Measurements from ENCODE around the gene TMEM88. TPM values are rescaled to one million over a fixed set of nuclear protein-coding genes. Genes with fewer than 3 reads are reported as not detected.

The TMEM88 gene
- total RNA-seq, 1 donor from 2014 or later: 3.4 TPM

DNA sequence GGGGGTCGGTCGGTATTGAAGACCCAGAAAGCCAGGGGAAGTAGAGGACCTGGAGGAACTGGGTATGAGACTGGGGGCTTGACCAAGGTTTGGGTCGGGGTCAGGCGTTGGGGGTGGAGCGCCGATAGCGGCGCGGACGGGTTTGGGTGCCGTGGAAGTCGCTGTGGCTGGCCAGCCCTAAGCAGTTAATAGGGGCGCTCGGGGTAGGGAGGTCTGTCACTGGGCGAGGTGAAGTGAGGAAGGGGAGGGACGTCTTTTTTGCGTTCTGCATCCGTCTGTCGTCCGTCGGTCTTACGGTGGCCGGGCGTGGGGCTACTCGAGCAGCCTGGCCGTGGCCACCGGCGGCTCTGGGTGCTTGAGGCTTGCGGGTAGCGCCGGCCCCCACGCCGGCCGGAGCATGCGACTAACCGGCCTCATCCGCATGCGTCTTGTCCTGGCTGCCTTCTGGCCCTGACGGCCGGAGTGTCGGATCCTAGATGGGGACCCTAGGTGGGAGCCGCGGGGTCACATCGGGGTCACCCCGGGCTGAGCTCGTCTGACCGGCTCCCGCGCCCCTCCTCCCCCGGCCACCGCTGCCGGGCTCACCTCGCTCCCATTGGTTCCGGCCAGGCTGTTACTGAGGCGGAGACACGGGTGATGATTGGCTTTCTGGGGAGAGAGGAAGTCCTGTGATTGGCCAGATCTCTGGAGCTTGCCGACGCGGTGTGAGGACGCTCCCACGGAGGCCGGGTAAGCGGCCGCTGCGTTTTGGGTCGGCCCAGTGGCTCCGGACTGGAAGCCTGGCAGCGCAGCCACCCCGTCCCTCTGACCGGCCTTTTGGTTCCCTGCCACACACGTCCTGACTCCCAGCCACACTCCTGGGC is 10.3 kb upstream of the TMEM88 start:
- Mint-ChIP-seq H3K4me3 (ENCODE audit: unreplicated experiment) (peak overlapping the region; percentile 94), H3K27me3 (ENCODE audit: unreplicated experiment) (no peaks in the 10 kb centered on the region)
- peak; percentile 92 for DNase-seq (ENCODE audit: extremely low spot score, unreplicated experiment)

DNA sequence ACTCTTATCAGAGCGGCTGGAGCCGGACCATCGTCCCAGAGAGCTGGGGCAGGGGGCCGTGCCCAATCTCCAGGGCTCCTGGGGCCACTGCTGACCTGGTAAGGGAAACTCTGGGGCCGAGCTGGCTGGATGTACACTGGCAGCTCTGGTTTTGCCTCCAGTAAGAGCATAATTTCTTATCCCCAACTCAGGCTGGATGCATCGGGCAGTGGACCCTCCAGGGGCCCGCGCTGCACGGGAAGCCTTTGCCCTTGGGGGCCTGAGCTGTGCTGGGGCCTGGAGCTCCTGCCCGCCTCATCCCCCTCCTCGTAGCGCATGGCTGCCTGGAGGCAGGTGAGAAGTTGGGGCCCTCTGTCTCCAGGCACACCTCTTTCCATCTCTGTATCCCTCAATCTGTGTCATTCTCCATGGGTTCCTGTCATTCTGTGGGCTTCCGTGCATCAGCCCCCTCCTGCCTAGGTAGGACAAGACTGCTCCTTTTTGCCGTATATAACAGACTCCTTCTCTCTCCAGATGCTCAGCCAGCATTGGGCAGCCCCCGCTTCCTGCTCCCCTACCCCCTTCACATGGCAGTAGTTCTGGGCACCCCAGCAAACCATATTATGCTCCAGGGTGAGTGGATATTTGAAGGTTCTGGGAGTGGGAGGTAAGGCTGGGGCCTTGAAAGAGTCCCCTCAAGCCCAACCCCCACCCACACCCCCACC is 9.4 kb upstream of the TMEM88 start:
- Mint-ChIP-seq H3K4me1 (ENCODE audit: unreplicated experiment) (peaks cover 33% of the 10 kb centered on the region), H3K27me3 (ENCODE audit: unreplicated experiment) (no peaks in the 10 kb centered on the region), H3K4me3 (ENCODE audit: unreplicated experiment) (peak overlapping the region; percentile 94), H3K27ac (ENCODE audit: unreplicated experiment) (peak overlapping the region; percentile 99), H3K9me3 (ENCODE audit: unreplicated experiment) (no peaks in the 10 kb centered on the region), H3K36me3 (ENCODE audit: unreplicated experiment) (peaks cover 16% of the 10 kb centered on the region)
- DNase-seq (ENCODE audit: extremely low spot score, unreplicated experiment): no peak
- no peak for TF ChIP-seq CTCF (IDR thresholded peaks at IDR 0.05)

More for the DNA sequence above, 10.3 kb upstream of the TMEM88 start:
- Mint-ChIP-seq H3K27ac (ENCODE audit: unreplicated experiment) (peak overlapping the region; percentile 99), H3K4me1 (ENCODE audit: unreplicated experiment) (peaks cover 43% of the 10 kb centered on the region), H3K9me3 (ENCODE audit: unreplicated experiment) (no peaks in the 10 kb centered on the region), H3K36me3 (ENCODE audit: unreplicated experiment) (peaks cover 10% of the 10 kb centered on the region)
- no peak for TF ChIP-seq CTCF (IDR thresholded peaks at IDR 0.05)

GRCh38 chr17:7846063-7846735 is 8.7 kb upstream of the TMEM88 start:
- no peak for TF ChIP-seq CTCF (IDR thresholded peaks at IDR 0.05)
- Mint-ChIP-seq H3K4me1 (ENCODE audit: unreplicated experiment) (peaks cover 26% of the 10 kb centered on the region), H3K27ac (ENCODE audit: unreplicated experiment) (no peak overlapping the region), H3K36me3 (ENCODE audit: unreplicated experiment) (peaks cover 20% of the 10 kb centered on the region), H3K9me3 (ENCODE audit: unreplicated experiment) (no peaks in the 10 kb centered on the region), H3K27me3 (ENCODE audit: unreplicated experiment) (no peaks in the 10 kb centered on the region), H3K4me3 (ENCODE audit: unreplicated experiment) (no peak overlapping the region)
- DNase-seq (ENCODE audit: extremely low spot score, unreplicated experiment): no peak

DNA sequence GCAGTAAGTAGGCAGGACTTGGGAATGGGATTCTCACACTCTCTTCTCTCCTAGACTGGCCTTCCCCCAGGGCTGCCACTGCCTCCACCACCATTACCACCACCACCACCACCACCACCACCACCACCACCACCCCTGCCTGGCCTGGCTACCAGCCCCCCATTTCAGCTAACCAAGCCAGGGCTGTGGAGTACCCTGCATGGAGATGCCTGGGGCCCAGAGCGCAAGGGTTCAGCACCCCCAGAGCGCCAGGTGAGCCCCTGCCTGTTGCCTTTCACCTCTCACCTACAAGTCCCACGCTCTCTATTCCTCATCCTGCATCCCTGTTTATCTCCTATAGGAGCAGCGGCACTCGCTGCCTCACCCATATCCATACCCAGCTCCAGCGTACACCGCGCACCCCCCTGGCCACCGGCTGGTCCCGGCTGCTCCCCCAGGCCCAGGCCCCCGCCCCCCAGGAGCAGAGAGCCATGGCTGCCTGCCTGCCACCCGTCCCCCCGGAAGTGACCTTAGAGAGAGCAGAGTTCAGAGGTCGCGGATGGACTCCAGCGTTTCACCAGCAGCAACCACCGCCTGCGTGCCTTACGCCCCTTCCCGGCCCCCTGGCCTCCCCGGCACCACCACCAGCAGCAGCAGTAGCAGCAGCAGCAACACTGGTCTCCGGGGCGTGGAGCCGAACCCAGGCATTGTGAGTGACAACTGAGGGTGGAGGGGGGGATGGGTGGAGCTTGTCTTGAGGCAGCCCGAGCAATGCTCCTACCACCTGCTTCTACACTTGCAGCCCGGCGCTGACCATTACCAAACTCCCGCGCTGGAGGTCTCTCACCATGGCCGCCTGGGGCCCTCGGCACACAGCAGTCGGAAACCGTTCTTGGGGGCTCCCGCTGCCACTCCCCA is 7.9 kb upstream of the TMEM88 start:
- H3K27ac Mint-ChIP-seq (ENCODE audit: unreplicated experiment): no peak overlapping the region
- H3K27me3 Mint-ChIP-seq (ENCODE audit: unreplicated experiment): no peaks in the 10 kb centered on the region
- H3K4me1 Mint-ChIP-seq (ENCODE audit: unreplicated experiment): peaks cover 23% of the 10 kb centered on the region
- no peaks in the 10 kb centered on the region for H3K9me3 Mint-ChIP-seq (ENCODE audit: unreplicated experiment)
- H3K4me3 Mint-ChIP-seq (ENCODE audit: unreplicated experiment): no peak overlapping the region
- H3K36me3 Mint-ChIP-seq (ENCODE audit: unreplicated experiment): peaks cover 26% of the 10 kb centered on the region
- no peak for DNase-seq (ENCODE audit: extremely low spot score, unreplicated experiment)
- no peak for TF ChIP-seq CTCF (IDR thresholded peaks at IDR 0.05)
